HG02763 (cell line): ENCODE results near the gene LHX5.
"Not testable (repeated sequence)": the region's sequence is repeated elsewhere in the genome, so short reads cannot be mapped to it uniquely, and the experiment has no call there.

Experiments
- ATAC-seq: cut with Tn5 transposase; IDR thresholded peaks from one replicate; pipeline ENCODE4 v1.9.1; 2021; ENCODE audit warnings: mild to moderate bottlenecking, moderate library complexity; ENCODE audit not compliant: unreplicated experiment

Gene LHX5

GRCh38 chr12:113471619-113472171, at the start of gene LHX5:
LHX5 (minus strand) TSS chr12:113471871; CDS start chr12:113471498, 373 bp downstream.
- no peak for ATAC-seq

GRCh38 chr12:113519464-113520307, 48.0 kb upstream of the LHX5 start:
- ATAC-seq, result no peak

GRCh38 chr12:113515082-113515856, 43.6 kb upstream of the LHX5 start:
- no peak for ATAC-seq

DNA sequence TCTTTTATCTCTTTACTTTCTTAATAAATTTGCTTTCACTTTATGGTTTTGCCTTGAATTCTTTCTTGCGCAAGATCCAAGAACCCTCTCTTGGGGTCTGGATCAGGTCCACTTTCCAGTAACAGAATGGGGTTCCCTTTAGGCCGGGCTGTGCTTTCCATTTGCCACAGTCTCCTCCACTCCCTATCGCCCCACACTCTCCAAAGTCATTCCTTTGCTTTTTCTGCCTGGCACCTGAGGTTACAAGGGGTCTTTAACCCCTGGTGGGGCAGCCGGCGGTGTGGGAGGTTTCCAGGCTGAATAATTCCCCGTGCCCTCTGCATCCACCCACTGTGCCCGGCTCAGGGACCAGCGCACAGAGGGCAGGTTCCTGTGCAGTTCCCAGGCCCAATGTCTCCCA, 42.9 kb upstream of the LHX5 start:
- no peak for ATAC-seq

DNA sequence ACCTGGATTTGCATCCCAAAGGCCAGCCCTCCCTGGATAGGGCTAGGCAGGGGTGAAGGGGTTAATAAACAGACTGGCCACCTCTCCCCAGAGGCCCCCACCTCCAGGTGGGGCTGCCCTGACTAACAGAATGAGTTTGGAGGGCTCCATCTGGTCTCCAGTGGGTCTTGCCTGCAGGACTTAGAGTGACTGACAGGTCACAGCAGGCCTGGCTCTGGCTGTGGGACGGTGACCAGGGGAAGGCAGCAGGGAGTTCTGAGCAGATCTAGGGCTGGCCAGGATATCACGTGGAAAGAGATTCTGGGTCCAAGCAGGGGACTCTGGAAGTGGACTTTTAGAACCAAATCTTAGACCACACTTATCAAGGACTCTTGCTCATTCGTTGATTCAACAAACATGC, 40.9 kb upstream of the LHX5 start:
- ATAC-seq, result no peak

- no peak for ATAC-seq
Measured at GRCh38 chr12:113506867-113507266, 35.2 kb upstream of the LHX5 start.

DNA sequence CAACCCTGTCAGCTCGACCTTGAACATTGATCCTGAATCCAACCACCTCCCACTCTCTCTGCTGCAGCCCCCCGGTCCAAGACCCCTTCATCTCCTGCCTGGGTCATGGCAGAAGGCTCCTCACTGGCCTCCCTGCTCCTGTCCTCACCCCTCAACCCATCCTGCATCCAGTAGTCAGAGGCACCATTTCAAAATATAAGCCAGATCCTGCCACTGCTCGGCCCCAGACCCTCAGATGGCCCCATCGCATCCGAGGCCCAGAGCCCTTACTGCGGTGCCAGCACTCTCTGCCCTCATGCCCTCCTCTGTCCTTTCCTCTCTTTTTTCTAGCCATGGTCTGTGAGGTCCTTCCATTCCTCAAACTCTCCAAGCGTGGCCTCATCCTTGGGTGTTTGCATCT, 34.3 kb upstream of the LHX5 start:
- no peak for ATAC-seq

- ATAC-seq, result no peak
Measured at GRCh38 chr12:113504917-113505316, 33.2 kb upstream of the LHX5 start.

DNA sequence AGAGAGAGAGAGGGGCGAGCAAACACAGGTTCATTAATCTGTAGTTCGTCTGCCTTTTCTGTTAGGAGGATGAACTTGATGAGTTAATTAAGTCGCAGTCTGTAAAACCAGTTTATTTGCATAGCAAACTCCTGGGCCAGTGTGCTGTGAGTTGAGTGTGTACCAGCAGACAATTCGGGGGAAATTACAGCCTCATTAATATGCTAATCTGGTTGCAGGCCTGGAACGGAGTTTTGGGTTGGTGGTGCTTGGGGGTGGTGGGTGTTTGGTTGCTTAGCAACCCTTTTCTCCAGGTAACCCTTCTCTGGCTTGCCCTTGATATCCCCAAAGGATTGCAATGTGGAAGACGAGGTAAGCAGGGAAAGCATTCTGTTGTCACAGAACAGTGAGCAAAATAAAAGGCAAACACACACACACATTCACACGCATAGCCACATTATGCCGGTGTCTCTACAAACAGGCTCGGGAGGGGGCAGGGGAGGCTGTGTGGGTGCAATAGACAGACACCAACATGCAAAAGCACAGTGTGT, 29.2 kb upstream of the LHX5 start:
- no peak for ATAC-seq

GRCh38 chr12:113500306-113500675, 28.6 kb upstream of the LHX5 start:
- no peak for ATAC-seq

GRCh38 chr12:113498490-113498889, 26.8 kb upstream of the LHX5 start:
- ATAC-seq, result no peak

GRCh38 chr12:113497693-113498092, 26.0 kb upstream of the LHX5 start:
- no peak for ATAC-seq

DNA sequence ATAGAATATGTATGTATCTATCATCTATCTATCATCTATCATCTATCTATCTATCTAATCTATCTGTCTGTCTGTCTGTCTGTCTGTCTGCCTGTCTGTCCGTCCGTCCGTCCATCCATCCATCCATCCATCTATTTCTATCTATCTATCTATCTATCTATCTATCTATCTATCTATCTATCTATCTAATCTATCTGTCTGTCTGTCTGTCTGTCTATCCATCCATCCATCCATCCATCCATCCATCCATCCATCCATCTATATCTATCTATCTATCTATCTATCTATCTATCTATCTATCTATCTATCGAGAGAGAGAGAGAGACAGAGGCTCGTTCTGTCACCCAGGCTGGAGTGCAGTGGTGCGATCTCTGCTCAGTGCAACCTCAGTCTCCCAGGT, 24.3 kb upstream of the LHX5 start:
- ATAC-seq, result not testable (repeated sequence)

DNA sequence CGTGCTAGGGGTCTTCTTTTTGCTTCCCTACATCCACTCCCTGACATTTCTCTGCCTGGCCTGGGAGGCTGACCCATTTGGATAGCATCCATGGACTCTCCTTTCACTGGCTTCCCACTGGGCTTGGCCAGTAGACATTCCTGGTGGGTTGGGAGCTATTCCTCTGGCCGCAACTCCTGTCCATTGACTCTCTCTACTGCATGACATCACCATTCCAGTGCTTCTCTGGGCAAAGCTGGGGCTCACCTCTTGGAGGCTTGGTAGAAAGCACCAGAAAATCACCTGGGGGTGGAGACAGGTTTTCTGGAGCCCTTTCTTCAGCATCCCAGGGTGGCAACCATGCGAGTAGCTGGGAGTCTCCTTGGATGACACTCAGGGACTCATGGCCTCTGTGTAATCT, 16.7 kb upstream of the LHX5 start:
- ATAC-seq, result no peak

DNA sequence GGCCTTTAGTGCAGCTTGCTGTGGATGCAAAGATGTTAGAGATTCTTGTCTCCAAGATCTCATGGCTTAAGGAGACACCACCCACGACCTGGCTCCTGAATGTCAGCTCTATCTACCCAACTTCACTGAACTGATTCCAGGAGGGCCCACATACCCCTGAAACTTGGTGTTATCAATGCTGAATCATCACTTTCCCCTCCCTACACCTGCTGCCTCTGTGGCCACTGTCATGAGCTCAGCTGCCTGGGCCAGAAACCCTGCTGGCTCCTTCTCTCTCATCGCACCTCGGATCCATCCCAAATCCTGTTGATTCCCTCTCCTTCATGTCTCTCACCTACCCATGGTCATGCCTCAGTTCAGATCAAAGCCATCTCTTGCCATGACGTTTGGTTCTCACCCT, 15.1 kb upstream of the LHX5 start:
- no peak for ATAC-seq

- ATAC-seq, result no peak
Measured at GRCh38 chr12:113485330-113485729, 13.7 kb upstream of the LHX5 start.

DNA sequence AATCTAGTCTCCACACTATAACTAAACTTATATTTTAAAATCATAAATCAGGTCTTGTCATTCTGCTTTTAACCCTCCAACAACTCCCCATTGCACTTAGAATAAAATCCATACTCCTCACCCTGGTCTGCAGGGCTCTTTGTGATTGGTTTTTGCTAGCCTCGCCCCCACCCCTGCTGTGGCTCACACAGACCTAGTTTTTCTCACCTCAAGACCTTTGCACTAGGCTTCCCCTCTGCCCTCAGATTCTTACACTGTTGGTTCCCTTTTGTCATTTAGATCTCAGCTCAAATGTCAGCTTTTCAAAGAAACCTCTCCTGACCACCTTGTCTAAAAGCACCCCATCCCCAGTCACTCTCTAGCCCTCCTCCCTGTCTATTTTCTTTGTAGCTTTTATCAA, 10.7 kb upstream of the LHX5 start:
- ATAC-seq, result no peak

DNA sequence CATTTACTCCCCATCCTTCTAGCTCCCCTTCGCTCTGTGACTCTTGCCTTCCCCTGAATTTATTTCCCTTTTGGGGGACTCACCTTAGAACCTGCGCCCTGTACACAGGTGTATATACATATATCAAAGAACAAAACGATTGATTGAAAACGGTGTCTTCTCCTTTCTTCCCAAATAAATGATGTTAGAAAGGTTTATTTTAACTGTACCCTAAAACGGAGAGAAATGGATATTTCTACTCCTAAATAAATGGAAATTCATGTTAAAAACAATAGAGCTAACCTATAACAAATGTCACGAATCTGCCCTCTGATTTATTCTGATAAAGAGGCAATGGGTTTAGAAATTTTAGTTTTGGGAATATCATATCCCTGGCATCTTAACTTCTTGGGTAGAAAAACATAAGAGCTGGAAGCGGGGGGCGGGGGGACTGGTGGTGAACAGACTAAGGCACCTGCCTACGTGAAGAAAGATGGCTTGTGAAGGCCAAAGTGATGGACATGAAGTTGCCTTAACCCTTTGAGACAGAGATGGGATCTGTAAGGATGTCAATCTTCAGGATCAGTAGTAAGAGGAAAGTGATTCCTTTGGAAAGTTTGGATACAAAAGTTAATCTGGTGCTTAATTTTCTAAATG, 8.8 kb upstream of the LHX5 start:
- ATAC-seq, result no peak

DNA sequence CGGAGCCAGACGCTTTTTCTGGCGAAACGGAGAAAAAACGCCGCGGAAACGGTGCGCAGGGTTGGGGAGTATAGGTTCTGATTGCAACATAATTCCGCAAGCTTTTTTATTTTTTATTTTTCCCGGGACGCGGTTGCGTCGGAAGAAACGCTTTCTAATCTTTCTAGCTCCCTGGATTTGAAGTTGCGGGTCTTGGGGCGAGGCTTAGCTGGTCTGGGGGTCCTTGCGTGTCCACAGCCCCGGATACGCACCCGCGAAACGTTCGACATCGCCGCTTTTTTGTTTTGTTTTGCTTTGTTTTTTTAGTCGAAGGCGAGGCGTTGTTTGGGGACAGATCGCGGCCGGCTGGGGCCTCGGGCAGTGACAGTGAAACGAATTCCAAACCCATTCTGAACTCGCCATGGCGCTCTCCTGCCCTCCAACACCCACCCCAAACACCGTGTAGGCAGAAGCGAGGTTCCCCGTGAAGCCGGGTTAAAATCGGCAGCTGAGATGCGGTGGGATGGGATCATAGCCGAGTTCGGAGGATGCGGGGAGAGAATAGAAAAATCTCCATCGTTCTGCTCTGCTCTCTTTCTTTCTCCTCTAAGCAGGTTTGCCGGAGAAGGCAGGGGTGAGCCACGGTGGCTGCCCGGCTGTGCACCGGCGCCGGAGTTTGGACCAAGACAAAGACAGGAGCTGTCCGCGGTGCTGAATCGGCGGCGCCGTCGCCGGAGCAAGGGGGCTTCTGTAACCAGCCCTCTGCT, 8.1 kb upstream of the LHX5 start:
- no peak for ATAC-seq

GRCh38 chr12:113479216-113479589, 7.5 kb upstream of the LHX5 start:
- ATAC-seq, result no peak
